A204.1 (cell line): ENCODE measurements around the gene CDAN1.
"Not testable (repeated sequence)": the region's sequence is repeated elsewhere in the genome, so short reads cannot be mapped to it uniquely, and the experiment has no call there.

Source experiments
- FAIRE-seq: peaks from 2 replicates; lab custom pipeline; 2012; peaks lifted over from hg19 to GRCh38; lab: Jason Lieb, UNC

The CDAN1 gene

GRCh38 chr15:42736793-42737528 lies at the start of gene CDAN1:
Gene CDAN1 (minus strand): TSS chr15:42737128. CDS start chr15:42737102, 26 bp downstream.
- no peak for FAIRE-seq

- FAIRE-seq = no peak
Observed at GRCh38 chr15:42785569-42785968, 48.6 kb upstream of the CDAN1 start.

- FAIRE-seq = no peak
Observed at GRCh38 chr15:42784705-42785104, 47.8 kb upstream of the CDAN1 start.

GRCh38 chr15:42782716-42783115 lies 45.8 kb upstream of the CDAN1 start:
- no peak for FAIRE-seq

GRCh38 chr15:42775416-42775815 lies 38.5 kb upstream of the CDAN1 start:
- FAIRE-seq = no peak

GRCh38 chr15:42772901-42773300 lies 36.0 kb upstream of the CDAN1 start:
- no peak for FAIRE-seq

GRCh38 chr15:42772144-42772543 lies 35.2 kb upstream of the CDAN1 start:
- no peak for FAIRE-seq

GRCh38 chr15:42766109-42766508 lies 29.2 kb upstream of the CDAN1 start:
- not testable (repeated sequence) for FAIRE-seq

GRCh38 chr15:42764154-42764731 lies 27.3 kb upstream of the CDAN1 start:
- FAIRE-seq = not testable (repeated sequence)

- not testable (repeated sequence) for FAIRE-seq
Observed at GRCh38 chr15:42761813-42762212, 24.9 kb upstream of the CDAN1 start.

GRCh38 chr15:42760759-42761158 lies 23.8 kb upstream of the CDAN1 start:
- no peak for FAIRE-seq

- no peak for FAIRE-seq
Observed at GRCh38 chr15:42759093-42759492, 22.2 kb upstream of the CDAN1 start.

- FAIRE-seq = no peak
Observed at GRCh38 chr15:42750306-42750705, 13.4 kb upstream of the CDAN1 start.

GRCh38 chr15:42749266-42749665 lies 12.3 kb upstream of the CDAN1 start:
- no peak for FAIRE-seq

GRCh38 chr15:42744195-42744594 lies 7.3 kb upstream of the CDAN1 start:
- no peak for FAIRE-seq

- FAIRE-seq = no peak
Observed at GRCh38 chr15:42742149-42742548, 5.2 kb upstream of the CDAN1 start.

GRCh38 chr15:42741710-42742109 lies 4.8 kb upstream of the CDAN1 start:
- FAIRE-seq = no peak

- no peak for FAIRE-seq
Observed at GRCh38 chr15:42737529-42738328, 801 bp upstream of the CDAN1 start.

- FAIRE-seq = no peak
Observed at GRCh38 chr15:42736178-42736792, 643 bp downstream of the CDAN1 start.

- no peak for FAIRE-seq
Observed at GRCh38 chr15:42735382-42736165, 1.4 kb downstream of the CDAN1 start.

GRCh38 chr15:42734076-42734672 lies 2.8 kb downstream of the CDAN1 start:
- FAIRE-seq = no peak

- FAIRE-seq = no peak
Observed at GRCh38 chr15:42733027-42733426, 3.9 kb downstream of the CDAN1 start.
